Fibroblast of skin of left biceps (primary cell): Measurements from ENCODE around the gene RP2.

ENCODE experiments used
- DNase-seq, 2 experiments: peaks; one replicate each; pipeline ENCODE4 v3.0.0-alpha.2; 2013; ENCODE audit warnings: low read depth in 2 of 2

Gene RP2

DNA sequence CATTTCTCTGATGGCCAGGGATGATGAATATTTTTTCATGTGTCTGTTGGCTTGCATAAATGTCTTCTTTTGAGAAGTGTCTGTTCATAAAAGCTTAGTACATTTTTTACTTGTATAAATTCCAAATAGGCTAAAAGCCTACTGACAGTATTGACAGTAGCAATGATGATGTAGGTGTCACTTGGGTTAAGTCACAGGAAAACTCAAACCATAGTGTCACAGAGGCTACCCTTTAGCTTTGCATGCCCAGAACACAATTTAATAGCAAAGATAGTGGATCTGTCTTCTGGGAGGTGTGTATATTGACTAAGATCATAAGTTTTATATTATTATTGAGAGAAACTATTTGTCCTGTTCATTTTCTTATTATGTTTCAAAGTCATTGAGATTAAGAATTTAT, 8.1 kb downstream of the RP2 start:
- no peak for DNase-seq

GRCh38 chrX:46849933-46850332, 13.1 kb downstream of the RP2 start:
- DNase-seq: no peak

DNA sequence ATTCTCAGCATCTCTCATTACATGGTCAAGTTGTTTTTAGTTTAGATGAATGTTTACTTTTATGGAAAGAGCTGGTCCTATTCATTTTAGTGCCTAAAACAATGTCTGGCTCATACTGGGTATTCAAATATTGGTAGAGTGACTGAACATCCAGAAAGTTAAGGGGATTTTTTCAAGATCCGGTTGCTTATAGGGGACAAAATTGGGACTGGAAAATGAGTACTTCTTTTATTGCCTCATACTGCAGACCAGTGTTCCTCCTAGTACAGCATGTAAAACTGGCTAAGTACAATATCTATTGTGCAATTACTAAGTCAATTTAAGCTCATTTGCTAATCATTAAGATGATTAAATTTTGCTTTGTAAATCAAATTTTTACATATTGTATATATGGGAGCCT, 13.9 kb downstream of the RP2 start:
- no peak for DNase-seq

- no peak for DNase-seq
Observed at GRCh38 chrX:46856483-46856882, 19.6 kb downstream of the RP2 start.

DNA sequence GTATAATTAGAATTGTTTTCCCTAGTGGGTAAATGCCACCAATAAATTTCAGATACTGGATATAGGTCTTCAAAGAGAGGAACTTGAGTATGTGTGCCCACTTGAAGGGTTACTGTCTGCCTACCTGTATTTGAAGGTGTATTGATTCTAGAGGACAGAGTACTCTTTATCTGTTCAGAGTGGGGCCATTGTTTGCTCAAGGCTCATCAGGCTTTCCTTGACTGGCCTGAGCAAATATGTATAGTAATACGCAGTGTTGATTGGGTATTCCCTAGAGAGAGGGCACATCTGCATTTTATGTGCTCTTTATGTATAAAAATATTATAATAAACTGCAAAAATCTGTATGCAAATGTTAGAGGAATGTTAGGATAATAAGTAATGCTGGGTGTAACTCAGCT, 23.7 kb downstream of the RP2 start:
- no peak for DNase-seq

DNA sequence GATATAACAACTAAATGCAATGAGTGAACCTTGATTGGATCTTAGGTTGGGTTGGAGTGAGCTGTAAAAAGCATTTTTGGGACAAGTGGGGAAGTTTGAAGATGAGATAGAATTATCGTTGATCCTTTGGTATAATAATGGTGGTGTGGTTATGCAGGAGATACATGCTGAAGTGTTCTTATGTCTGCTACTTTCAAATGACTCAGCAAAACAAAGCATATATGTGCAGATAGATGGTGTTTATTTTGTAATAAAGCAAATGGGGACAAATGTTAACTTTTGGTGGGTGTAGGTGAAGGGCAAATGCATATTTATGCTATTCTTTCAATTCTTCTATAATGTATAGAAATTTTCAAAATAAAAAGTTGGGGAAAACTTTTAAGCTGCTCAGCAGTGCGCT, 26.2 kb downstream of the RP2 start:
- DNase-seq: no peak

- DNase-seq: no peak
Observed at GRCh38 chrX:46864606-46865005, 27.8 kb downstream of the RP2 start.

- peak in 1 of 2 experiments; percentile 14 for DNase-seq
Observed at GRCh38 chrX:46865281-46865680, 28.4 kb downstream of the RP2 start.

GRCh38 chrX:46866726-46867125, 29.9 kb downstream of the RP2 start:
- no peak for DNase-seq

DNA sequence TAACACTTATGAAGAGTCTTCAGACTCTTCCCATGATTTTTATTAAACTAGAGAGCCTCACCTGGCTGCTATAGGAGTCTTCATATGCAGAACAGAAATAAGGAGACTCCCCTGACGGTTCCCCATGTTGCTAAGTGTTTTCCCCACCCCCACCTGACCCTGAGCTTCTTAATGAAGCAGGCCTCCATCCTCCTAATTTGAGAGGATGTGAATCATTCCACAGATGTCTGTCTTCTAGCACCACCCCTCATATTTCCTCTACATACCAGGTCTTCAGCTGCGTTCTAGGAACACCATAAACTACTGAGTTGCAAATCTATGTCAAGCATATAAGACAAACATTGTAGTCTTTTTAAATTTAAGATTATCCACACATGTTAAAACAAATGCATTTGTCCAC, 36.9 kb downstream of the RP2 start:
- peak in 1 of 2 experiments; percentile 7 for DNase-seq

GRCh38 chrX:46876901-46877300, 40.1 kb downstream of the RP2 start:
- DNase-seq: no peak

- DNase-seq: no peak
Observed at GRCh38 chrX:46882266-46882665, 45.4 kb downstream of the RP2 start.

DNA sequence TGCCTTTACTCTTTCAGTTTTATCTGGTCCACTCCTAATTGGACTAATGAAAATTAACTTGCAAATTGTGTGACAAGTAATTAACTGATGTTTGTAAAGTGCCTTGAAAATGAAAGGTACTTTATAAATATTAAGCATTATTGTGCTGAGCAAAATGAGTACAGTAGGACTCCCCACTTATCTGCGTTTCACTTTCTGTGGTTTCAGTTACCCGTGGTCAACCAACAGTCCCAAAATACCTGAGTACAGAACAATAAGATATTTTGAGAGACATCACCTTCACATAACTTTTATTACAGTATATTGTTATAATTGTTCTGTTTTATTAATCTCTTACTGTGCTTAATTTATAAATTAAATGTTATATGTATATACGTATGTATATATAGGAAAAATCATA, 48.0 kb downstream of the RP2 start:
- no peak for DNase-seq

DNA sequence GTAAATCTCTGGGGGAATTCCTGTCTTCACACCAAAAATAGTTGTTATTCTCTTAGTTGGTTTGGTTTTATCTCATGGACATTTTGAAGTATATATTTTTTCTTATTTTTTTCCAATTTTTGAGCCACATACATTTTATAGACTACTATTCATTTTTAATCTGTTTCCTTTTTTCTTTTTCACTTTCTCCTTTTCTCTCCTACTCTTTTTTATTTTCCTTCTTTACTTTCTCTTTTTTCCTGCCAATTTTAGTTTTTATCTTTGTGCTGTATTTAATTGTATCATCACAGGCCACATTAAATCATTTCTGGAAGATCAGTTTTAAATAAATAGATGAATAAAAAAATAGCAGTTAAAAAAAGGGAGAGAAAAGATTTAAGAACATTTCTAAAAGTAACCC, 61.4 kb downstream of the RP2 start:
- DNase-seq: no peak

- no peak for DNase-seq
Observed at GRCh38 chrX:46903458-46904242, 66.8 kb downstream of the RP2 start.

GRCh38 chrX:46904626-46905025, 67.8 kb downstream of the RP2 start:
- no peak for DNase-seq

- no peak for DNase-seq
Observed at GRCh38 chrX:46910415-46910814, 73.6 kb downstream of the RP2 start.

- peak in 1 of 2 experiments; percentile 32 for DNase-seq
Observed at GRCh38 chrX:46912098-46912602, 75.3 kb downstream of the RP2 start, which contains the start of gene JADE3. TSS of gene JADE3 (plus strand) at chrX:46912421. CDS start at chrX:46984895, 72,474 bp downstream.

GRCh38 chrX:46912603-46913491, 76.0 kb downstream of the RP2 start:
- DNase-seq: no peak

DNA sequence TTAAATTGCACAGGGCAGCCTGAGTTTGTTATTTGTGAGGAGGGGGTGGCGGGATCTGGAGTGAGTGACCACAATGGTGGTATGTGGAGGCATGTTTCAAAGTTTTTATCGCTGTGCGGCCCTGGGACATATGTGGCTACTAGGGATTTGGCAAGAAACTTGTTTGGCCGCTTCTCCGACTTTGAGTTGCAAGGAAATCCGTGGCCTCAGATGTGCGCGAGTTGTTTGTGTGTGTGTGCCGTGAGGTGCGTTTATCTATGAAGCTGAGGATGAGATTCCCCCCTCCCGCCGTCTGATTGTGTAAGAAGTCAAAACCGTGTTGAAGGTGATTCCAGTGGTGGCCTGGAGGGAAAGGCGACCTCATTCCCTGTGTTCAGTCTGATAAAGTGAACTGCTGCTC, 76.8 kb downstream of the RP2 start:
- DNase-seq: no peak

DNA sequence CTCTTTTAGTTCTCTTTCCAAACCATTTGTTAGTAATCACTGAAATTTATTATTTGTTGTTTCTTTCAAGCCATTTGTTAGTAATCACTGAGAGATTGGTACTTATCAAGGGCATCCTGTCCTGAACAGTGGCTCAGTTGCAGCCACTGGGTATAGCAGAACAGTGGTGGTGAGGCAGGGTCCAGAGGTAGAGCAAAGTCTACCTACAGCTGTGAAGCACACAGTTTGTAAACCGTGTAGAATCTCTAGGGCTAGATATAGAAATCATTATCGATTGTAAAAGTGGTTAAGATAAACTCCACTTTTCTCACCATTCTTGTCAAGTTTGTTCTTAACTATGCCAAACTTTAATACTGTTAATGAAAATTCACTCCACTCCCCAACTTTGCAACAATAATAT, 79.4 kb downstream of the RP2 start:
- DNase-seq: no peak

DNA sequence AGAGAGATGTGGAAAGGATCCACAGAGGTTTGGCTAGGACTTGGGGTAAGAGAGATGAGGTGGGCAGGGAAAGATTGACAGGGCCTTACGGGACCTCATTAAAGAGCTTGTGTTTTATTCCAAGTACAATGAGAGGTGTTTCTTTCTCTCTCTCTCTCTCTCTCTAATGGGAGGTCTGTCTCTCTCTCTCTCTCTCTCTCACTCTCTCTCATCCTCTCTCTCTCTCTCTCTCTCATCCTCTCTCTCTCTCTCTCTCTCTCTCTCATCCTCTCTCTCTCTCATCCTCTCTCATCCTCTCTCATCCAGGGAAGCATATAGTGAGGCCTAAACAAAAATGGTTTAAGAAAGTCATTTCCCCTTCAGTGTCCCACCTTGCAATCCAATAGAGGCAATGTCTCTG, 80.8 kb downstream of the RP2 start:
- no peak for DNase-seq

DNA sequence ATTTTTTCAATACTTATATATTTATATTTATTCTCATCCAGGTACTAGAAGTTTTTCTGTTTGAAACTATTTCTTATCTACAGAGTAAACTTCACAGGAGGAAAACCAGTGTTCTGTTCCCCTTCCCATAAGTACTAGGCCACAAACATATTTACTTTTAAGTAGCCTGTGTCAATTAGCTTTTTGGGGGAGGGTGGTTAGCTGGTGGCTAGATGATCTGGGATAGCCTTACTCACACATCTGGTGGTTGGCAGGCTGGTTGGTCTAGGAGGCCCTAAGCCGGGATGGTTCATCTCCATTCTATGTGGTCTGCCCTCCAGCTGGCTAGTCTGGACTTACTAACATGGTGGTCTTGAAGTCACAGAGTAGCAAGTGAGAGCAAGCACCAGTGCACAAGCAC, 81.6 kb downstream of the RP2 start:
- no peak for DNase-seq
